GM12878 (cell line): ENCODE data around the gene RALGAPA2. TPM values are rescaled to one million over a fixed set of nuclear protein-coding genes. Genes with fewer than 3 reads are reported as not detected.

Experiments
- ATAC-seq: fragments of 200-7000 bp; cut with Tn5 transposase; 3 replicates; pipeline ENCODE4 v1.9.1; 2020; ENCODE audit warnings: mild to moderate bottlenecking, moderate library complexity
- BruUV-seq: library from RNA; stranded (reverse); fragments of 400-500 nt; replicated peaks from 2 replicates; lab custom pipeline; 2021; lab: Mats Ljungman, UMichigan
- CTCF ChIA-PET: fragments of 300-600 bp; sonication (Branson Sonifier 250); formaldehyde crosslinking; extraction: SDS; loops from one replicate; lab custom pipeline; 2021; ENCODE audit warnings: inconsistent platforms; lab: Yijun Ruan, JAX
- POLR2A ChIA-PET: fragments of 350-600 bp; formaldehyde crosslinking; extraction: SDS; loops from one replicate; lab custom pipeline; 2021; ENCODE audit warnings: inconsistent platforms; lab: Charles Lee
- RAD21 ChIA-PET: fragments of 300-600 bp; sonication (Branson Sonifier 250); formaldehyde crosslinking; loops from one replicate; lab custom pipeline; 2023; ENCODE audit warnings: antibody characterized with exemption; ENCODE audit not compliant: unreplicated experiment; lab: Charles Lee
- SMC1A ChIA-PET: fragments of 300-600 bp; sonication (Branson Sonifier 250); formaldehyde crosslinking; loops from one replicate; lab custom pipeline; 2023; ENCODE audit not compliant: unreplicated experiment, uncharacterized antibody; lab: Charles Lee
- DNase-seq: peaks from one replicate; pipeline ENCODE4 v3.0.0-alpha.2; 2011; ENCODE audit warnings: low read depth, low spot score
- FAIRE-seq: peaks from 3 replicates; lab custom pipeline; 2011; peaks lifted over from hg19 to GRCh38; lab: Jason Lieb, UNC
- H2AFZ ChIP-seq: 2 replicates; pipeline ENCODE4 v1.6.0; 2011; ENCODE audit warnings: low read depth, low read length, control low read depth; ENCODE audit not compliant: control insufficient read depth
- H3K27ac ChIP-seq: 2 replicates; pipeline ENCODE4 v1.5.1; 2011; ENCODE audit warnings: control low read depth; ENCODE audit not compliant: control insufficient read depth, insufficient read depth
- H3K27me3 ChIP-seq, 2 experiments: replicated peaks in 1 of 2; 2 replicates each; pipeline versions ENCODE4 v1.6.0 to v1.6.1; 2011; ENCODE audit warnings: low read length in 1 of 2; ENCODE audit not compliant: control insufficient read depth in 2 of 2, insufficient read depth in 2 of 2
- H3K36me3 ChIP-seq, 2 experiments: 2 replicates each; pipeline ENCODE4 v1.5.1; 2011; ENCODE audit warnings: low read length in 1 of 2; ENCODE audit not compliant: control insufficient read depth in 2 of 2, insufficient read depth in 2 of 2
- H3K4me1 ChIP-seq: 2 replicates; pipeline ENCODE4 v1.6.1; 2011; ENCODE audit warnings: mild to moderate bottlenecking, low read length, moderate library complexity, mixed read lengths; ENCODE audit not compliant: control insufficient read depth, insufficient read depth
- H3K4me2 ChIP-seq: 2 replicates; pipeline ENCODE4 v1.6.0; 2011; ENCODE audit warnings: control low read depth; ENCODE audit not compliant: control insufficient read depth, insufficient read depth
- H3K4me3 ChIP-seq: fragments of 200-600 bp; sonication (generic); 2 replicates; pipeline ENCODE4 v1.5.1; 2016
- H3K79me2 ChIP-seq: 2 replicates; pipeline ENCODE4 v1.6.0; 2011; ENCODE audit warnings: low read length; ENCODE audit not compliant: control insufficient read depth, insufficient read depth
- H3K9ac ChIP-seq: 2 replicates; pipeline ENCODE4 v1.8.0; 2011; ENCODE audit warnings: low read length, control low read depth, mixed read lengths; ENCODE audit not compliant: control insufficient read depth, insufficient read depth
- H3K9me3 ChIP-seq: replicated peaks from 3 replicates; pipeline ENCODE4 v1.5.1; 2011; ENCODE audit warnings: mild to moderate bottlenecking, low read length; ENCODE audit not compliant: control insufficient read depth, insufficient read depth
- H4K20me1 ChIP-seq: 2 replicates; pipeline ENCODE4 v1.6.0; 2011; ENCODE audit not compliant: control insufficient read depth, insufficient read depth
- E2F4 ChIP-seq: IDR thresholded peaks from 2 replicates; pipeline ENCODE4 v1.6.1; 2012; ENCODE audit warnings: low read depth, low read length, improper control_type of control experiment
- EGR1 ChIP-seq, 2 experiments: IDR thresholded peaks; 1 replicate in 1 of 2; 2 replicates in 1 of 2; pipeline ENCODE4 v1.6.1; 2011 to 2012; ENCODE audit warnings: low read depth in 2 of 2, low read length in 2 of 2, borderline replicate concordance in 1 of 2, mild to moderate bottlenecking in 1 of 2, moderate library complexity in 1 of 2
- FOXK2 ChIP-seq: fragments of 450-650 bp; IDR thresholded peaks from 2 replicates; pipeline ENCODE4 v1.6.1; 2017; ENCODE audit warnings: mild to moderate bottlenecking, moderate library complexity
- IKZF2 ChIP-seq, 2 experiments: fragments of 450-650 bp; IDR thresholded peaks; 2 replicates each; pipeline ENCODE4 v1.6.1; 2017; ENCODE audit warnings: mild to moderate bottlenecking in 2 of 2, moderate library complexity in 2 of 2
- JUND ChIP-seq: IDR thresholded peaks from 2 replicates; pipeline ENCODE4 v1.6.1; 2012; ENCODE audit warnings: low read depth, mild to moderate bottlenecking, low read length, improper control_type of control experiment, moderate library complexity
- KDM1A ChIP-seq: fragments of 200-600 bp; sonication (generic); IDR thresholded peaks from 2 replicates; pipeline ENCODE4 v1.6.1; 2016; ENCODE audit warnings: borderline replicate concordance
- NR2F1 ChIP-seq: fragments of 450-650 bp; conservative IDR thresholded peaks from 2 replicates; pipeline ENCODE4 v1.6.1; 2017; ENCODE audit warnings: mild to moderate bottlenecking
- PRDM15 ChIP-seq: fragments of 450-650 bp; formaldehyde crosslinking; IDR thresholded peaks from 2 replicates; pipeline ENCODE4 v1.4.0; 2020; ENCODE audit warnings: mild to moderate bottlenecking, moderate library complexity
- RELA ChIP-seq: fragments of 450-650 bp; IDR thresholded peaks from 2 replicates; pipeline ENCODE4 v1.8.0; 2014; ENCODE audit warnings: borderline replicate concordance; ENCODE audit not compliant: partially characterized antibody
- RFX5 ChIP-seq: IDR thresholded peaks from 2 replicates; pipeline ENCODE4 v1.6.1; 2011; ENCODE audit warnings: low read depth, low read length, improper control_type of control experiment
- SMAD1 ChIP-seq: fragments of 450-650 bp; IDR thresholded peaks from 2 replicates; pipeline ENCODE4 v1.6.1; 2018; ENCODE audit warnings: mild to moderate bottlenecking, low read depth; ENCODE audit not compliant: partially characterized antibody
- SMC3 ChIP-seq: IDR thresholded peaks from 2 replicates; pipeline ENCODE4 v1.6.1; 2011; ENCODE audit warnings: low read length, improper control_type of control experiment, borderline replicate concordance
- SP1 ChIP-seq: IDR thresholded peaks from one replicate; pipeline ENCODE4 v1.6.1; 2011; ENCODE audit warnings: low read depth, low read length
- TCF3 ChIP-seq: IDR thresholded peaks from 2 replicates; pipeline ENCODE4 v1.6.1; 2012; ENCODE audit warnings: low read depth, mild to moderate bottlenecking, low read length, borderline replicate concordance; ENCODE audit not compliant: insufficient read depth
- WGBS: methylation state at CpG from one replicate; pipeline ENCODE4 v1.1.6; 2016; ENCODE audit warnings: low lambda C conversion rate; ENCODE audit not compliant: insufficient replicate concordance, insufficient coverage; ENCODE audit errors: missing lambda C conversion rate; 5-methylcytosine and 5-hydroxymethylcytosine counted together
- in situ Hi-C: fragments of 300-500 bp; cut with MboI; formaldehyde crosslinking; loops from 9 replicates; pipeline ENCODE4 v1.14.3; 2018; ENCODE audit warnings: mixed read lengths
- intact Hi-C: fragments of 100-400 bp; cut with micrococcal nuclease; formaldehyde crosslinking; loops from one replicate; pipeline ENCODE4 v1.14.2; 2022; ENCODE audit not compliant: unreplicated experiment
- polyA plus RNA-seq, 11 experiments: library from polyadenylated mRNA; depleted of rRNA in 4 of 11; unstranded in 6 of 11; stranded (reverse) in 5 of 11; fragments of >200 nt; fragmentation: Nextera tagmentation in 4 of 11; fragmentation: Illumina TruSeq in 1 of 11; extraction: Ambion mirVana in 4 of 11; extraction: Trizol in 1 of 11; gene quantifications; 1 replicate in 1 of 11; 2 replicates in 10 of 11; pipeline versions ENCODE4 v1.2.1 to v1.2.3, GENCODE V29; 2011 to 2016; ENCODE audit warnings: inconsistent platforms in 2 of 11, missing spikeins in 2 of 11, low read depth in 1 of 11
- total RNA-seq, 4 experiments: library from RNA; depleted of rRNA in 3 of 4; stranded (reverse); fragments of >200 nt in 3 of 4; fragmentation: Illumina TruSeq in 1 of 4; extraction: Trizol in 1 of 4; gene quantifications; 2 replicates each; pipeline versions ENCODE4 v1.2.1 to v1.2.3, GENCODE V29; 2013 to 2021
- TF ChIP-seq, protein P1 (sequence below): fragments of 450-650 bp; IDR thresholded peaks from 2 replicates; pipeline ENCODE4 v1.6.1; 2017; ENCODE audit warnings: low read depth, mild to moderate bottlenecking, moderate library complexity

Gene RALGAPA2
- total and polyA plus RNA-seq, 10 of the 15 experiments (the other 5 are each of a cell fraction or from before 2014, with no cell fraction given) = 2.9 to 29.4 (median 19.6) TPM

GRCh38 chr20:20411836-20412235 lies 300.6 kb downstream of the RALGAPA2 start (continued):
- TF ChIP-seq E2F4 (no peak), RELA (no peak), TCF3 (no peak), SP1 (no peak), JUND (no peak)
- TF ChIP-seq, all 136 proteins: peak for 0

DNA sequence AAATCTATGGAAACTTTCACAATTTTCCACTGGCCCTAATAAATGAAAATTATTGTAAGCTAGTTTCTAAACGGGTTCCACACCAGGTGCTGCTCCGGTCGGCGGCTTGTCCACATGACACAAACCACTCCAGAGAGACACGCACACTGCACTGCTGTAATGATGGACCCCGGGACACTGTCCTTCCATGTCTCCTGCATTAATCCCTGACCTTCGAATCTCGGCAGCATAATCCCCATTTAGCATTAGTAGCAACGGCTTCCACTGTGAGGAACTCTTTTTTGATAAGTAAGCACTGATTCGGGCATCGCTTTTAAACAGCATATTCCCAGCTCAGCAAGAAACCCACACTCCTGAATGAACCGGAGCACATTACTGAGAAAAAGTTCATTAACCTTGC lies 301.0 kb downstream of the RALGAPA2 start:
- no peak overlapping the region for H3K27ac ChIP-seq
- H3K9ac ChIP-seq = no peak overlapping the region
- H3K4me1 ChIP-seq = no peaks in the 10 kb centered on the region
- H2AFZ ChIP-seq = no peak overlapping the region
- H3K4me2 ChIP-seq = no peak overlapping the region
- no peak for DNase-seq
- H3K79me2 ChIP-seq = no peaks in the 10 kb centered on the region
- 85% methylated on average over 12 of the region's 12 CpGs for WGBS
- in situ Hi-C loops = no loop called here
- SMC1A ChIA-PET = interaction anchor here (0.6 kb wide), 1 partner anchor 317 kb away, joined by 3 read pairs; no protein-coding TSS in a partner anchor
- no peaks in the 10 kb centered on the region for H3K36me3 ChIP-seq
- CTCF ChIA-PET = interaction anchor here (2.4 kb wide), 1 partner anchor 8 kb away, joined by 8 read pairs; no protein-coding TSS in a partner anchor
- BruUV-seq = no TSS peak
- POLR2A ChIA-PET = no interaction called here
- no peaks in the 10 kb centered on the region for H4K20me1 ChIP-seq
- no peak for FAIRE-seq
- no peak for ATAC-seq
- no peaks in the 10 kb centered on the region for H3K9me3 ChIP-seq
- intact Hi-C loops = no loop called here
- no peak overlapping the region for H3K4me3 ChIP-seq
- RAD21 ChIA-PET = interaction anchor here (0.8 kb wide), 1 partner anchor 11 kb away, joined by 3 read pairs; no protein-coding TSS in a partner anchor
- H3K27me3 ChIP-seq = no peaks in the 10 kb centered on the region
- TF ChIP-seq FOXK2 (no peak), KDM1A (no peak), SMAD1 (no peak), NR2F1 (no peak), EGR1 (IDR thresholded peaks at IDR 0.05; ENCODE audit: borderline replicate concordance in 1 of 2, low read depth in 2 of 2, low read length in 2 of 2) (no peak), IKZF2 (IDR thresholded peaks at IDR 0.05) (no peak), RFX5 (no peak), SMC3 (no peak), PRDM15 (CRISPR knock-in tag) (no peak), E2F4 (no peak)
- TF ChIP-seq, protein P1, sequence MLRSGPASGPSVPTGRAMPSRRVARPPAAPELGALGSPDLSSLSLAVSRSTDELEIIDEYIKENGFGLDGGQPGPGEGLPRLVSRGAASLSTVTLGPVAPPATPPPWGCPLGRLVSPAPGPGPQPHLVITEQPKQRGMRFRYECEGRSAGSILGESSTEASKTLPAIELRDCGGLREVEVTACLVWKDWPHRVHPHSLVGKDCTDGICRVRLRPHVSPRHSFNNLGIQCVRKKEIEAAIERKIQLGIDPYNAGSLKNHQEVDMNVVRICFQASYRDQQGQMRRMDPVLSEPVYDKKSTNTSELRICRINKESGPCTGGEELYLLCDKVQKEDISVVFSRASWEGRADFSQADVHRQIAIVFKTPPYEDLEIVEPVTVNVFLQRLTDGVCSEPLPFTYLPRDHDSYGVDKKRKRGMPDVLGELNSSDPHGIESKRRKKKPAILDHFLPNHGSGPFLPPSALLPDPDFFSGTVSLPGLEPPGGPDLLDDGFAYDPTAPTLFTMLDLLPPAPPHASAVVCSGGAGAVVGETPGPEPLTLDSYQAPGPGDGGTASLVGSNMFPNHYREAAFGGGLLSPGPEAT = no peak
